Measurements from ENCODE around the gene FAM174C.

Gene FAM174C

DNA sequence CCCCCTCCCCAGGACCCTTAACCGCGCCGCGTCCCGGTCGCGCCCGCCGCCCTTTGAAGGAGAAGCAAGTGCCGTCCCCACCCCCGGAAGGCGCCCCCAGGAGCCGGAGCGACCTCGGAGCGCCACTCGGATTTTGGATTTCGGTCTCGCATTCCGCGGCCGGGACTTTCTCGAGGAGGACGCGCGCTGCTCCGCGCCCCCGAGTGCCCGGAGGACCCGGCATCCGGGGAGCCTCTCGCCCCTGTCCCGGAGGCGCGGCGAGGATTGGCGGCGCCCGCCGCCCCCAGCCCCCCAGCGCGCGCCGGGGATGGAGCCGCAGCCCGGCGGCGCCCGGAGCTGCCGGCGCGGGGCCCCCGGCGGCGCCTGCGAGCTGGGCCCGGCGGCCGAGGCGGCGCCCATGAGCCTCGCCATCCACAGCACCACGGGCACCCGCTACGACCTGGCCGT, 25.3 kb upstream of the FAM174C start:
- Histone ChIP-seq H3K9ac (ENCODE audit: low read length) (peak overlapping the region; percentile 73), H3K27me3 (ENCODE audit: control insufficient read depth, insufficient read depth, low read length) (no peaks in the 10 kb centered on the region), H3K36me3 (ENCODE audit: control insufficient read depth, insufficient read depth, low read length) (peaks cover 14% of the 10 kb centered on the region), H3K4me3 (ENCODE audit: low read length) (peak overlapping the region; percentile 77), H3K4me1 (ENCODE audit: control insufficient read depth, insufficient read depth, low read length) (peaks cover 31% of the 10 kb centered on the region), H3K27ac (ENCODE audit: low read depth, low read length) (peak overlapping the region; percentile 100)

DNA sequence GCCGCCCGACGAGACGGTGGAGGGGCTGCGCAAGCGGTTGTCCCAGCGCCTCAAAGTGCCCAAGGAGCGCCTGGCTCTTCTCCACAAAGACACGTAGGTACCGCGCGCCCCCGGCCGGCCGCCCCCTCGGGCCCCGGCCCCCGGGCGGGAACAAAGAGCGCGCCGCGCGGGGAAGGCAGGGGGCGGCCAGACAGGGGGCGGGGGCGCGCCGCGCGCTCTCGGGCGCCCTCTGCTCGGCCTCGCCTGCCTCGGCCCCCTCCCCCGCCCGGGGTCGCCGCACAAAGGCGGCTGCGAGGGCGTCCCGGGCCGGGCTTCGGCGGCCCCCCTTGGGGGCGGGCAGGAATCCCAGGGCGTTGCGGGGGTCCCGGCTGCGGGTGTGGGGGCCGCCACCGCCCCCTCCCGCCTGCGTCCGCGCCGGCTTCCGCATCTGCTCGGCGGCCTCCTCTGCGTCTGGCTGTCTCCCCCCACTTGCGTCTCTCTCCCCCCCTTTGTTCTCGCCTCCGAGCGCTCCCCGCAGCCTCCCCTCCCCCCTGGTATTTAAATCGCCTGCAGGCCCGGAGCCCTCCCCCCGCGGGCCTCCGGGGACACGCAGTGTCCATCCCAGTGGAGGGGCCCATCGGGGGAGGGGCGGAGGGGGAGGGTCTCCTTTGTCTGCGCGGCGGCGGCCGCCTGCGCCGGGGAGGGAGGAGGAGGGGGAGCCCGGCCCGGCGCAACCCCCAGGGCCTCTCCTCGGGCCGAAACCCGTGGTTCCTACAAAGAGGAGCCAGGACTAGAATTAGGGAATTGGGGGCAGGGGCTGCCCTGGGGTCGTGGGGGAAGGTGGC, 24.7 kb upstream of the FAM174C start:
- Histone ChIP-seq H3K9ac (ENCODE audit: low read length) (peak overlapping the region; percentile 86), H3K4me1 (ENCODE audit: control insufficient read depth, insufficient read depth, low read length) (peaks cover 31% of the 10 kb centered on the region), H3K4me3 (ENCODE audit: low read length) (peak overlapping the region; percentile 77), H3K27me3 (ENCODE audit: control insufficient read depth, insufficient read depth, low read length) (no peaks in the 10 kb centered on the region), H3K36me3 (ENCODE audit: control insufficient read depth, insufficient read depth, low read length) (peaks cover 19% of the 10 kb centered on the region), H3K27ac (ENCODE audit: low read depth, low read length) (peak overlapping the region; percentile 100)

DNA sequence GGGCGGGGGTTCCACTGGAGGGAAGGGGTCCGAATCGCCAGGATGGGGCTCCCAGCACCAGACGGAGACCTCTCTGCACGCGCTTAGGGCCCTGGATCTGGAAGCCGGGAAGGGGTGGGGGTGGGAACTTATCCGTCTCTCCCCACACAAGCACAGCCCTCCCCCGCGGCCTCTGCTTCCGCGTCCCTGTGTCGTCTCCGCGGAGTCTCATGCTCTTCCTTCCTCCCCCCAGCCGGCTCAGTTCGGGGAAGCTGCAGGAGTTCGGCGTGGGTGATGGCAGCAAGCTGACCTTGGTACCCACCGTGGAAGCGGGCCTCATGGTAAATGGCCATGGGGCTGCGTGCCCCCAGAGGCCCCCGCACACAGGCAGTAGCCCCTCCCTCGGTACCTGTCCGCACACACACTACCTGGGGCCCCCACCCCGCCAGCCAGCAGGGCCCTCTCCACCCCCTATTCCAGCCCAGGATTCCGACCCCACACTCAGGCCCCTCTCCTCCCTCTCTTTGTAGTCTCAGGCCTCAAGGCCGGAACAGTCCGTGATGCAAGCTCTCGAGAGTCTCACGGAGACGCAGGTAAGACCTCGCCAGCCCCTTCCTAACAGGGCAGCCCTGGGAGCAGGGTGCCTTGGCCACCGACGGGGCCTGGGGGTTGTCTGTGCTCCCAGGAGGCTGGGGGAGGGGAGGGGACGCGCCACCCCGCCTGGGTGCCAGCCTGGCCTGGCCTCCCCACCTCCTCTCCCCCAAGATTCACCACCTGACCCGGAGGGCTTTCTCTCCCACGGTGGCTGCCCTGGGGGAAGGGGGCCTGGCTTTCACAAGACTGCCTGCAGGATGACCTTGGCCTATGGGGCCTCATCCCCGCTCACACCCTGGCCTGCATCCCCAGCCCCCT, 23.8 kb upstream of the FAM174C start:
- H3K36me3 ChIP-seq (ENCODE audit: control insufficient read depth, insufficient read depth, low read length) = peaks cover 25% of the 10 kb centered on the region
- peaks cover 31% of the 10 kb centered on the region for H3K4me1 ChIP-seq (ENCODE audit: control insufficient read depth, insufficient read depth, low read length)

DNA sequence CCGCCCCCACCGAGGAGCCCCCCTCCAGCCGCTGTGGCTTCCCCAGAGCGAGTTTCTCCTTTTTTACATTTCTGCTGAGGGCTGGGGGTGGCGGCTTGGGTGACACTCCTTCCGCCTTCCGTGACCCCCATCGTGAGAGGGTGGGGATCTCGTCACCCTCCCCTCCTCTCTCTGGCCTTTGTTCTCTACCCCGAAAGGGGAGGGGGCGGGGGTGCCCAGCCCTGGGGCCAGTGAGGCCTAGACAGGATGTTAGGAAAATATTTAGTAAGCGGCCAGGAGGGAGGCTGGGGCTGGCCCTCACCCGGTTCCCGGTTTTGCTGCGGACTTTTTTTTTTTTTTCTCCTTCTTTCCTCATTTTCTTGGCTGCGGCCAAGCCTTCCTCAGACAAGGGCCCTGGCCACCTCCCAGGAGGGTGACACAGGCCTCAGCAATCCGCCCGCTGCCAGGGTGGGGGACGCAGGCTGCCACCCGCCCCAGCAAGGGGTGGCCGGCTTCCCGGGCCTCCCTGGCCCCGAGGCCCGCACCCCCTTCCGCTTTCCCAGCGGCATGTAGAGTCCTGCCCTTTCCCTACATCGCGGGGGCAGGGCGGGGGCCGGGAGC, 23.0 kb upstream of the FAM174C start:
- Histone ChIP-seq H3K4me1 (ENCODE audit: control insufficient read depth, insufficient read depth, low read length) (peaks cover 31% of the 10 kb centered on the region), H3K4me3 (ENCODE audit: low read length) (peak overlapping the region; percentile 77), H3K36me3 (ENCODE audit: control insufficient read depth, insufficient read depth, low read length) (peaks cover 28% of the 10 kb centered on the region), H3K27me3 (ENCODE audit: control insufficient read depth, insufficient read depth, low read length) (no peaks in the 10 kb centered on the region), H3K9ac (ENCODE audit: low read length) (peak overlapping the region; percentile 86), H3K27ac (ENCODE audit: low read depth, low read length) (peak overlapping the region; percentile 100)

More for the DNA sequence above, 23.8 kb upstream of the FAM174C start:
- Histone ChIP-seq H3K27me3 (ENCODE audit: control insufficient read depth, insufficient read depth, low read length) (no peaks in the 10 kb centered on the region), H3K4me3 (ENCODE audit: low read length) (peak overlapping the region; percentile 77), H3K9ac (ENCODE audit: low read length) (peak overlapping the region; percentile 86), H3K27ac (ENCODE audit: low read depth, low read length) (peak overlapping the region; percentile 100)

DNA sequence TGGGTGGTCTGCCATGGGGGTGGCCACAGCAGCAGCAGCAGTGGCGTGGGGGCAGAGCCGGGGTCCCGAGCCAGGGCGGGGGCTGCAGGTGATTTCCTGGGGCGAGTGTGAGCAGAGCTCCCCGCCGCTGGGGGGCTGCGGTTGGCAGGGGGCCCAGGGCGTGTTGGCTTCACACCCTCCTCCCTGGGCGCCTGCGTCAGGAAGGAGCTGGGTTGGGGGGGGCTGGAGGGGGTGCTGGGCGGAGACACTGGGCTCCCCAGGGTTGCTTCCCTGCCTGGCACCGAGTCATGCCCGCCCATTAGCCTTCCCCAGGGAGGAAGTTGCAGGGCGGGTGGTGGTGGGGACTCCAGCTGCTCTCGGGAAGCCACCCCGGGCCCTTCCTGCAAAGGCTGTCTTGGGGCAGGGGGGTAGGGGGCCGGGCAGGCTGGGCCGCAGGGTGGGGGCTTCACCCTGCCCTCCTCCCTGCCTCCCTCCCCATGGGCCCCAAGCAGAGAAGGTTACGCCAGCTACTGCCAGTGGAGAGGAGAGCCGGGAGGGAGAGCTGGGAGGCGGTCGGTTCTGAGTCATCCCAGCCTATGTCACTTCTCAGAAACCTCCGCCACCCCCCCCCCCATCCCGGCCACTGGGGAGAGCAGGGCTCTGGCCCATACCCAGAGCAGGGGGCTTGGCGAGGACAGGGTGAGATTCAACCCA, 22.4 kb upstream of the FAM174C start:
- Histone ChIP-seq H3K9ac (ENCODE audit: low read length) (peak overlapping the region; percentile 45), H3K4me3 (ENCODE audit: low read length) (peak overlapping the region; percentile 77), H3K36me3 (ENCODE audit: control insufficient read depth, insufficient read depth, low read length) (peaks cover 28% of the 10 kb centered on the region), H3K27me3 (ENCODE audit: control insufficient read depth, insufficient read depth, low read length) (no peaks in the 10 kb centered on the region), H3K4me1 (ENCODE audit: control insufficient read depth, insufficient read depth, low read length) (peaks cover 29% of the 10 kb centered on the region), H3K27ac (ENCODE audit: low read depth, low read length) (peak overlapping the region; percentile 100)

DNA sequence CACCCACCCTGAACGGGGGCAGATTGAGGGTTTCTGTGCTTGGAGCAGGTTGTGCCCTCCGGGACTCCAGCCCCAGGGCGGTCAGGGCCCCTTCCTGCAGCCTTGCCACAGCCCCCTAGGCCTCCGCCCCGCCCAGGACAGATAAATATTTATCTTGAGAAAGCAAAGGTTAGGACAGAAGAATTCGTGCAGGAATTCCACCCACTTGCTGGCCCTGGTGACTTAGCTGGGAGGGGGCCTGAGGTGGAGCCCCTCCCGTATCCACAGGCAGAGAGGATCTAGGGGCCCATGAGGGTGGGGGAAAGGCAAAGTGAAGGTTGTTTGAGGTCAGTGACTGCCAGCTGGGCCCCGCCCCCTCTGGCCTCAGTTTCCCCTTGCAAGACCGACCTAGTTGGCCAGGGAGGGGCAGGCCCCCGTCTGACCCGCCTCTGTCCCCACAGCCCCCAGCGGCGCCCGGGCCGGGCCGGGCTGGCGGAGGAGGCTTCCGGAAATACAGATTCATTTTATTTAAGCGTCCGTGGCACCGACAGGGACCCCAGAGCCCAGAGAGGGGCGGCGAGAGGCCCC, 21.7 kb upstream of the FAM174C start:
- Histone ChIP-seq H3K27ac (ENCODE audit: low read depth, low read length) (peak overlapping the region; percentile 100), H3K4me3 (ENCODE audit: low read length) (peak overlapping the region; percentile 54), H3K9ac (ENCODE audit: low read length) (peak overlapping the region; percentile 45), H3K4me1 (ENCODE audit: control insufficient read depth, insufficient read depth, low read length) (peaks cover 27% of the 10 kb centered on the region), H3K36me3 (ENCODE audit: control insufficient read depth, insufficient read depth, low read length) (peaks cover 28% of the 10 kb centered on the region), H3K27me3 (ENCODE audit: control insufficient read depth, insufficient read depth, low read length) (no peaks in the 10 kb centered on the region)

DNA sequence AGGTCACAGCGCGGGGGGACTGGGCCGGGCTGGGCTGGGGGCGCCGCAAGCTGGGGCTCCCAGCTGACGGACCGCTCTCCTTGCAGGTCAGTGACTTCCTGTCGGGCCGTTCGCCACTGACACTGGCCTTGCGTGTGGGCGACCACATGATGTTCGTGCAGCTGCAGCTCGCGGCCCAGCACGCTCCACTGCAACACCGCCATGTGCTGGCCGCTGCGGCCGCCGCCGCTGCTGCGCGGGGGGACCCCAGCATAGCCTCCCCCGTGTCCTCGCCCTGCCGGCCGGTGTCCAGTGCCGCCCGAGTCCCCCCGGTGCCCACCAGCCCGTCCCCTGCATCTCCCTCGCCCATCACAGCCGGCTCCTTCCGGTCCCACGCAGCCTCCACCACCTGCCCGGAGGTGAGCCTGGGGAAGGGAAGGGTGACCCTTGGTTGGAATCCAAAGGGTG, 21.2 kb upstream of the FAM174C start:
- Histone ChIP-seq H3K4me1 (ENCODE audit: control insufficient read depth, insufficient read depth, low read length) (peaks cover 27% of the 10 kb centered on the region), H3K9ac (ENCODE audit: low read length) (no peak overlapping the region), H3K27ac (ENCODE audit: low read depth, low read length) (peak overlapping the region; percentile 100), H3K36me3 (ENCODE audit: control insufficient read depth, insufficient read depth, low read length) (peaks cover 28% of the 10 kb centered on the region), H3K4me3 (ENCODE audit: low read length) (peak overlapping the region; percentile 54), H3K27me3 (ENCODE audit: control insufficient read depth, insufficient read depth, low read length) (no peaks in the 10 kb centered on the region)

DNA sequence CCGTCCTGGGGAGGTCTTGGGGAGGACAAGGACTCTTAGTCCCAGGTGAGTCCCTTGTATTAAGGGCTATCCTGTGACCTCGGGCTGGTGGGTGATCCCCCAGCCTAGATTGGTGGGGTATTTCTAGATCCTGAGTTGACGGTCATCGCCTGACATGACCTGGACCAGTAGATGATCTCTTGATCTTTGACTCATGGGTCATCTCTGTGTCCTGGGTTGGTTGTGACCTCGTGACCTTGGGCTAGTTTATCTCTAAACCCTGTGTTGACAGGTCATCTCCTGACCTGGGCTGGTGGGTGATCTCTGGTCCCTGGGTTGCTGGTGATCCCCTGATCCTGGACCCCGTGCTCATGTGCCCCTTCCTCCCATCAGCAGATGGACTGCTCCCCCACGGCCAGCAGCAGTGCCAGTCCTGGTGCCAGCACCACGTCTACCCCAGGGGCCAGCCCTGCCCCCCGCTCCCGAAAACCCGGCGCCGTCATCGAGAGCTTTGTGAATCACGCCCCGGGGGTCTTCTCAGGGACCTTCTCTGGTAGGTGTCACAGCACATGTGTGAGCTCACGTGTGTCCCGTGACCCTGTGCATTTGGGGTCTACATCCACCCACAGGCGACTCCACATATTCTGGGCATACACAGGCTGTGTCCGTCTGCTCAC, 20.7 kb upstream of the FAM174C start:
- H3K4me3 ChIP-seq (ENCODE audit: low read length) = no peak overlapping the region
- no peaks in the 10 kb centered on the region for H3K27me3 ChIP-seq (ENCODE audit: control insufficient read depth, insufficient read depth, low read length)
- peak overlapping the region; percentile 100 for H3K27ac ChIP-seq (ENCODE audit: low read depth, low read length)
- H3K9ac ChIP-seq (ENCODE audit: low read length) = peak overlapping the region; percentile 10
- H3K36me3 ChIP-seq (ENCODE audit: control insufficient read depth, insufficient read depth, low read length) = peaks cover 28% of the 10 kb centered on the region
- peaks cover 27% of the 10 kb centered on the region for H3K4me1 ChIP-seq (ENCODE audit: control insufficient read depth, insufficient read depth, low read length)

DNA sequence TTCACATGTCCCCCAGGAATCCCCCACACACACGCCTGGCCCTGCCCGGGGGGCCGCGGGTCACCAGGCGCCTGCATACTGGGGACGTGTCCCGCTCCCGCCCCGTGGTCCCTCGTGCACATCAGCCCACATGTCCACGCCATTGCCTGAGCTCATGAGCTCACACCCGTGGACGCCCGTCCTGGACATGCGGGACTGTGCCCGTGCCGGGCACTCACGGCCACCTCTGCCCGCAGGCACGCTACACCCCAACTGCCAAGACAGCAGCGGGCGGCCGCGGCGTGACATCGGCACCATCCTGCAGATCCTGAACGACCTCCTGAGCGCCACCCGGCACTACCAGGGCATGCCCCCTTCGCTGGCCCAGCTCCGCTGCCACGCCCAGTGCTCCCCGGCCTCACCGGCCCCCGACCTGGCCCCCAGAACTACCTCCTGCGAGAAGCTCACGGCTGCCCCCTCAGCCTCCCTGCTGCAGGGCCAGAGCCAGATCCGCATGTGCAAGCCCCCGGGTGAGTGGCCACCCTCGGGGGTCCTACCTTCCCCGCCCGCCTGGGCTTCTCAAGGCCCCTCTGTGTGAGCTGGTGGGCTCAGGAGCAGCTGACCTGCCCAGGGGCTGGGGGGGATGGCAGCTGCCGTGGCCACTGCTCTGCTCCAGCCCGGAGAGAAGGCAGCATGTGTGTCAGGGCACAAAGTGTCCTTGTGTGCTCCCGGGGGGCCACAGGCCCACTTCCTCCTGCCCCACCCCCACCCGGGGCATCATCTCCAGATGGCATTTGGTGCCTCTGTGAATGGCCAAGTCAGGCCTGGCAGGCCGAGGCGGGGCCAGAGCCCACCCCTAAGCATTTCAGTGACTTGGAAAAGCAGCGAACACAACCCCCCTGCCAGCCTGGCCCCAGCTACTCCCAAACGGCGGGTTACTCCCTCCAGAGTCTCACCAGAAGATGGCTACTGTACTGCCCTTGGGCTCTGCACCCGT, 19.9 kb upstream of the FAM174C start:
- Histone ChIP-seq H3K36me3 (ENCODE audit: control insufficient read depth, insufficient read depth, low read length) (peaks cover 28% of the 10 kb centered on the region), H3K4me1 (ENCODE audit: control insufficient read depth, insufficient read depth, low read length) (peaks cover 29% of the 10 kb centered on the region), H3K9ac (ENCODE audit: low read length) (peak overlapping the region; percentile 10), H3K27me3 (ENCODE audit: control insufficient read depth, insufficient read depth, low read length) (no peaks in the 10 kb centered on the region), H3K27ac (ENCODE audit: low read depth, low read length) (peak overlapping the region; percentile 100), H3K4me3 (ENCODE audit: low read length) (no peak overlapping the region)

DNA sequence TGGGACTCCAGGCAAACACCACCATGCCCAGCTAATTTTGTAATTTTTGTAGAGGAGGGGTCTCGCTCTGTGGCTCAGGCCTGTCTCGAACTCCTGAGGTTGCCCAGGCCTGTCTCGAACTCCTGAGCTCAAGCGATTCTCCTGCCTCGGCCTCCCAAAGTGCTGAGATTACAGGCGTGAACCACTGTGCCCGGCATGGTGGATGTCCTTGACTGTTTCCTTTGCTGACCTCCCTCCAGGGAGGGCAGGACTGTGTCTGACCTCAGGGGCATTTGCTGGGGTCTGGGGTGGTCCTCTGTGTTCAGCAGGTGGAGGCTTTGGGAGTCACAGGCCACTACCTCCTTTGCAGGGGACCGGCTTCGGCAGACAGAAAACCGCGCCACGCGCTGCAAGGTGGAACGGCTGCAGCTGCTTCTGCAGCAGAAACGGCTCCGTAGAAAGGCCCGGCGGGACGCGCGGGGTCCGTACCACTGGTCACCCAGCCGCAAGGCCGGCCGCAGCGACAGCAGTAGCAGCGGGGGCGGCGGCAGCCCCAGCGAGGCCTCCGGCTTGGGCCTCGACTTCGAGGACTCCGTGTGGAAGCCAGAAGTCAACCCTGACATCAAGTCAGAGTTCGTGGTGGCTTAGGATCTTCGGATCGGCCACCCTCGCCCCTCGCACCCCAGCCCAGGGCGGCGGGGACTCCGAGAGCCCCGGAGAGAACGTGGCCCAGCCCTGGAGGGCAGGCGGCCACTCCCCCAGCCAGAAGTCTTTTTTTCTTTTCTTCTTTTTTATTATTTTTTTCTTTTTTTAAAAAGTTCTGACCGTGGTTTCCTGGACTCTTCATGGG, 18.5 kb upstream of the FAM174C start:
- Histone ChIP-seq H3K36me3 (ENCODE audit: control insufficient read depth, insufficient read depth, low read length) (peaks cover 22% of the 10 kb centered on the region), H3K9ac (ENCODE audit: low read length) (no peak overlapping the region), H3K4me1 (ENCODE audit: control insufficient read depth, insufficient read depth, low read length) (peaks cover 32% of the 10 kb centered on the region), H3K27ac (ENCODE audit: low read depth, low read length) (peak overlapping the region; percentile 34), H3K4me3 (ENCODE audit: low read length) (no peak overlapping the region), H3K27me3 (ENCODE audit: control insufficient read depth, insufficient read depth, low read length) (no peaks in the 10 kb centered on the region)

All from rectal smooth muscle tissue (tissue), 1 donor.